Measurements from ENCODE around the gene RAP1A.
"Not testable (repeated sequence)": the region's sequence is repeated elsewhere in the genome, so short reads cannot be mapped to it uniquely, and the experiment has no call there.

The RAP1A gene

DNA sequence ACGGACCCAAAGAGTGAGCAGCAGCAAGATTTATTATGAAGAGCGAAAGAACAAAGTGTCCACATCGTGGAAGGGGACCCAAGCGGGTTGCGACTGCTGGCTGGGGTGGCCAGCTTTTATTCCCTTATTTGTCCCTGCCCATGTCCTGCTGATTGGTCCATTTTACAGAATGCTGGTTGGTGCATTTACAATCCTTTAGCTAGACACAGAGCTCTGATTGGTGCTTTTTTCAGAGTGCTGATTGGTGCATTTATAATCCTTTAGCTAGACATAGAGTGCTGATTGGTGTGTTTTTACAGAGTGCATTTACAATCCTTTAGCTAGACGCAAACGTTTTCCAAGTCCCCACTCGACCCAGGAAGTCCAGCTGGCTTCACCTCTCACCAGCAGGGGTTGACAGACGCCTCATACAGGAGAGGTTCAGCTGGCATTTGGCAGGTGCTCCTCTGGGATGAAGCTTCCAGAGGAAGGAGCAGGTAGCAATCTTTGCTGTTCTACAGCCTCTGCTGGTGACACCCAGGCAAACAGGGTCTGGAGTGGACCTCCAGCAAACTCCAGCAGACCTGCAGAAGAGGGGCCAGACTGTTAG lies 60.7 kb downstream of the RAP1A start:
- Mint-ChIP-seq H3K9me3 (peaks cover 16% of the 10 kb centered on the region), H3K4me1 (peaks cover 20% of the 10 kb centered on the region), H3K36me3 (peaks cover 48% of the 10 kb centered on the region)
- not testable (repeated sequence) for H3K27ac Mint-ChIP-seq; H3K27me3 Mint-ChIP-seq; DNase-seq (ENCODE audit: low spot score in 2 of 2); ATAC-seq (ENCODE audit: low read depth); H3K4me3 Mint-ChIP-seq

DNA sequence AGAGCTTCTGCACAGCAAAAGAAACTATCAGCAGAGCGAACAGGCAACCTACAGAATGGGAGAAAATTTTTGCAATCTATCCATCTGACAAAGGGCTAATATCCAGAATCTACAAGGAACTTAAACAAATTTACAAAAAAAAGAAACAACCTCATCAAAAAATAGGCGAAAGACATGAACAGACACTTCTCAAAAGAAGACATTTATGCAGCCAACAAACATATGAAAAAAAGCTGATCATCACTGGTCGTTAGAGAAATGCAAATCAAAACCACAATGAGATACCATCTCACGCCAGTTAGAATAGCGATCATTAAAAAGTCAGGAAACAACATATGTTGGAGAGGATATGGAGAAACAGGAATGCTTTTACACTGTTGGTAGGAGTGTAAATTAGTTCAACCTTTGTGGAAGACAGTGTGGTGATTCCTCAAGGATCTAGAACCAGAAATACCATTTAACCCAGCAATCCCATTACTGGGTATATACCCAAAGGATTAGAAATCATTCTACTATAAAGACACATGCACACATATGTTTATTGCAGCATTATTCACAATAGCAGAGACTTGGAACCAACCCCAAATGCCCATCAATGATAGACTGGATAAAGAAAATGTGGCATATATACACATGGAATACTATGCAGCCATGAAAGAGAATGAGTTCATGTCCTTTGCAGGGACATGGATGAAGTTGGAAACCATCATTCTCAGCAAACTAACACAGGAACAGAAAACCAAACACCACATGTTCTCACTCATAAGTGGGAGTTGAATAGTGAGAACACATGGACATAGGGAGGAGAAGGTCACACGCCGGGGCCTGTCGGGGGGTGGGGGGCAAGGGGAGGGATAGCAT lies 65.9 kb downstream of the RAP1A start:
- not testable (repeated sequence) for H3K27ac Mint-ChIP-seq

DNA sequence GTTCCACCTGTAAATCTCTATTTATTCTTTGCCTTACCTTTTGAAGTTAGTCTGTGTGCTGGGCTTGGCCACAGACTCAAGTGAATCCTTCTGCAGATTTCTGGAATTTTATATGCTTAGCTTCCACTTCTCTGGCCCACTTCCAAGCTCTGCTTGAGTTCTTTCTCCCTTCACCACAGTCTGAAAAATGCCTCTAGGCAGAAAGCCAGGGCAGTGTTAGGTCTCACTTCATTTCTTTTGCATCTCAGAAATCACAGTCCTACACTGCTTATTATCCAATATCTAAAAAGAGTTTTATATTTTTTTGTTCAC lies 70.7 kb downstream of the RAP1A start:
- Mint-ChIP-seq H3K36me3 (peaks cover 29% of the 10 kb centered on the region), H3K27ac (peak overlapping the region; percentile 72), H3K4me3 (no peak overlapping the region), H3K9me3 (peaks cover 5% of the 10 kb centered on the region), H3K4me1 (peaks cover 29% of the 10 kb centered on the region), H3K27me3 (no peaks in the 10 kb centered on the region)
- ATAC-seq (ENCODE audit: low read depth) = no peak
- no peak for DNase-seq (ENCODE audit: low spot score in 2 of 2)

More for the DNA sequence above, 65.9 kb downstream of the RAP1A start:
- H3K4me1 Mint-ChIP-seq = peaks cover 26% of the 10 kb centered on the region
- peaks cover 17% of the 10 kb centered on the region for H3K9me3 Mint-ChIP-seq
- not testable (repeated sequence) for DNase-seq (ENCODE audit: low spot score in 2 of 2); H3K27me3 Mint-ChIP-seq; H3K4me3 Mint-ChIP-seq; ATAC-seq (ENCODE audit: low read depth)
- H3K36me3 Mint-ChIP-seq = peaks cover 26% of the 10 kb centered on the region

DNA sequence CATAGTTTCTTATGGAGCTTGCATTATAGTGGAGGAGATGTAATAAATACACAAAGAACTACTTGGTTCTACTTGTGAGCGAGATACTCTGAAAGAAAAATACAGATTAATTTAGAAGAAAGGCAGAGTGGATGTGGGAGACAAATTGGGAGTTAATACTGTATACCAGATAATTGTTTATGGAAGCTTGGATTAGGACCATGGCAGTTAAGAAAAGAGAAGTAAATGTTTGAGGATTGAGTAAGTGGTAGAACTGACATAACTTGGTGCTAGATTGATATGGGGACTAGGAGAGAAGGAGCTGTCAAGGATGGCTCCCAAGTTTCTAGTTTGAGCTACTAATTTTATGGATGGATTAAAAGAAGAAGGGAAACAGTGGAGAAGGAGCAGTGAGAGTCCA lies 72.3 kb downstream of the RAP1A start:
- no peak for DNase-seq (ENCODE audit: low spot score in 2 of 2)
- H3K36me3 Mint-ChIP-seq = peaks cover 25% of the 10 kb centered on the region
- no peak for ATAC-seq (ENCODE audit: low read depth)
- H3K4me1 Mint-ChIP-seq = peaks cover 26% of the 10 kb centered on the region
- H3K27me3 Mint-ChIP-seq = no peaks in the 10 kb centered on the region
- peaks cover 5% of the 10 kb centered on the region for H3K9me3 Mint-ChIP-seq
- no peak overlapping the region for H3K4me3 Mint-ChIP-seq
- peak overlapping the region; percentile 62 for H3K27ac Mint-ChIP-seq

DNA sequence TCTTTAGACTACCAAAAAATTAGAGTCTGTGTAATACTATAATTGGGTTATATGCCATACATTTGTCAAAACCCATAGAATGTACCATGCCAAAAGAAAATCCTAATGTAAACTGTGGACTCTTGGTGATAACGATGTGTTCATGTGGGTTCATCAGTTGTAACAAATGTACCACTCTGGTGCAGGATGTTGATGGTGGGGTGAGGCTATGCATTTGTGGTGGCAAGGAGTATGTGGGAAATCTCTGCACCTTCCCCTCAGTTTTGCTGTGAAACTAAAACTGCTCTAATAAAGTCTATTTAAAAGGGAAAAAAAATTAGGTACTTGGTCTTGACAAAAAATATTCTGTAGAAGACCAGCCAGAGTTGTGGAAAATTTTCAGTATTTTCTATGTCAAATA lies 76.2 kb downstream of the RAP1A start:
- no peaks in the 10 kb centered on the region for H3K27me3 Mint-ChIP-seq
- peak overlapping the region; percentile 43 for H3K27ac Mint-ChIP-seq
- ATAC-seq (ENCODE audit: low read depth) = no peak
- H3K36me3 Mint-ChIP-seq = peaks cover 39% of the 10 kb centered on the region
- H3K4me3 Mint-ChIP-seq = no peak overlapping the region
- H3K4me1 Mint-ChIP-seq = peaks cover 25% of the 10 kb centered on the region
- H3K9me3 Mint-ChIP-seq = no peaks in the 10 kb centered on the region
- DNase-seq (ENCODE audit: low spot score in 2 of 2) = no peak

DNA sequence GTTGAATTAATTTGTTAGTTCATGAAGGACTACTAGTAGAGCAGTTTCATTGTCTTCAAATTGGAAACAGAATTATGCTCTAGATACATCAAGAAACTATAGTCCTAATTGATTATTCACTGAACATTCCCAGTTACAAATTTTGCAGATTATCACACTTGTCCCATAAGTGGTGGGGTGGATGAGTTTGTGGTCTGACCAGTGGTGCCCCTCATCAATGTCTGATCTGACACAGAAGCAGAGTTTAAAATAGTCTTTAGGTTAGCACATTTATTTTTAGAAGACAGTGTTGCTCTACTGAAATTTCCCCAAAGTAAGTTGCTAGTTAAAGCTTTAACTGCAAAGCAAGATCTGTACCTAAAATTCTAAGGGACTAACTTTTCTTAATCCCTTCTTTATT lies 76.7 kb downstream of the RAP1A start:
- Mint-ChIP-seq H3K36me3 (peaks cover 45% of the 10 kb centered on the region), H3K4me1 (peaks cover 25% of the 10 kb centered on the region), H3K27me3 (no peaks in the 10 kb centered on the region), H3K4me3 (no peak overlapping the region), H3K9me3 (no peaks in the 10 kb centered on the region), H3K27ac (peak overlapping the region; percentile 43)
- no peak for DNase-seq (ENCODE audit: low spot score in 2 of 2)
- no peak for ATAC-seq (ENCODE audit: low read depth)

DNA sequence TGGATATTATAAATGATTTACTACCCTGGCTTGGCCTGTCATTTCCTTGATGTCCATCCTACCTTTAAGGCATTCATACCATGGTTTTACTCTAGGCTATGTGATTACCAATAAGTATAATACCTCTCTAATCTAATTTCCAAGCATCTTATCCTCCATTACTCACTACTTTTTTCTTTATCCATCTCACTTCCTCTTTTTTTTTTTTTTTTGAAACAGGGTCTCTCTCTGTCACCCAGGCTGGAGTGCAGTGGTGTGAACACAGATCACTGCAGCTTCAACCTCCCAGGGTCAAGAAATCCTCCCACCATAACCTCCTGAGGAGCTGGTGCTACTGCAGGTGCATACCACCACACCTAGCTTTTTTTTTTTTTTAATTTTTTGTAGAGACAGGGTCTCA lies 79.7 kb downstream of the RAP1A start:
- no peak for DNase-seq (ENCODE audit: low spot score in 2 of 2)
- H3K4me3 Mint-ChIP-seq = no peak overlapping the region

DNA sequence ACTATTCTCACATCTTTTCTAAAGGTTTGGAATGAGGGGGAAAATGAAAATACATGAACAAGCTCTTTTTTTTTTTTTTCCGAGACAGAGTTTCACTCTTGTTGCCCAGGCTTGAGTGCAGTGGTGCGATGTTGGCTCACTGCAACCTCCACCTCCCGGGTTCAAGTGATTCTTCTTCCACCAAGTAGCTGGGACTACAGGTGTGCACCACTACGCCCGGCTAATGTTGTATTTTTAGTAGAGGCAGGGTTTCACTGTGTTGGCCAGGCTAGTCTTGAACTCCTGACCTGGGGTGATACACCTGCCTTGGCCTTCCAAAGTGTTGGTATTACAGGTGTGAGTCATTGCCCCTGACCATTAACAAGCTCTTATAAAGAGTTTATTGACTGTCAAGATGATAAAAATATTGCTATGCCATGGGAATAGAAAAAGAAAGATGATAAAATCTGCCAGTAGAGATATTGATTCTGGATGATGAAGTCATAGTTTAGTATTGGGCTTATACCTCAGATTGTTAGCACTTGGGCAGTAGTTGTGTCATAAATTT lies 83.0 kb downstream of the RAP1A start:
- H3K27ac Mint-ChIP-seq = no peak overlapping the region
- H3K4me1 Mint-ChIP-seq = peaks cover 12% of the 10 kb centered on the region
- H3K9me3 Mint-ChIP-seq = no peaks in the 10 kb centered on the region
- ATAC-seq (ENCODE audit: low read depth) = no peak
- H3K27me3 Mint-ChIP-seq = no peaks in the 10 kb centered on the region
- H3K36me3 Mint-ChIP-seq = peaks cover 41% of the 10 kb centered on the region
- no peak overlapping the region for H3K4me3 Mint-ChIP-seq
- DNase-seq (ENCODE audit: low spot score in 2 of 2) = no peak

More for the DNA sequence above, 79.7 kb downstream of the RAP1A start:
- H3K4me1 Mint-ChIP-seq = peaks cover 15% of the 10 kb centered on the region
- H3K27ac Mint-ChIP-seq = peak overlapping the region; percentile 82
- H3K36me3 Mint-ChIP-seq = peaks cover 42% of the 10 kb centered on the region
- ATAC-seq (ENCODE audit: low read depth) = peak; percentile 55
- no peaks in the 10 kb centered on the region for H3K27me3 Mint-ChIP-seq
- no peaks in the 10 kb centered on the region for H3K9me3 Mint-ChIP-seq

DNA sequence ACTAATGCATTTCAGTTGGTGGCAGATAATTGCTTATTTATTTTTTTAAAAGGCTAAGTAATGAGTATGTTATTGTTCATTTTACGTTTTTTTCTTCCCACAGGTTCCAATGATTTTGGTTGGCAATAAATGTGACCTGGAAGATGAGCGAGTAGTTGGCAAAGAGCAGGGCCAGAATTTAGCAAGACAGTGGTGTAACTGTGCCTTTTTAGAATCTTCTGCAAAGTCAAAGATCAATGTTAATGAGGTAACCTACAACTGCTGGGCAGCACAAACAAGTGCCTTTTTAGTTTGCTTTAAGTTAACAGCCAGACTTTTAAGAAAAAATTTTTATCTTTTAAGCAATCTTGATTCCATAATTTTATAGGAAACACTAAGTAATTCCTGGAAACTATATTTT lies 84.7 kb downstream of the RAP1A start:
- Mint-ChIP-seq H3K4me3 (no peak overlapping the region), H3K27me3 (no peaks in the 10 kb centered on the region), H3K4me1 (peaks cover 5% of the 10 kb centered on the region), H3K27ac (peak overlapping the region; percentile 47), H3K36me3 (peaks cover 38% of the 10 kb centered on the region), H3K9me3 (no peaks in the 10 kb centered on the region)
- no peak for ATAC-seq (ENCODE audit: low read depth)
- DNase-seq (ENCODE audit: low spot score in 2 of 2) = no peak

DNA sequence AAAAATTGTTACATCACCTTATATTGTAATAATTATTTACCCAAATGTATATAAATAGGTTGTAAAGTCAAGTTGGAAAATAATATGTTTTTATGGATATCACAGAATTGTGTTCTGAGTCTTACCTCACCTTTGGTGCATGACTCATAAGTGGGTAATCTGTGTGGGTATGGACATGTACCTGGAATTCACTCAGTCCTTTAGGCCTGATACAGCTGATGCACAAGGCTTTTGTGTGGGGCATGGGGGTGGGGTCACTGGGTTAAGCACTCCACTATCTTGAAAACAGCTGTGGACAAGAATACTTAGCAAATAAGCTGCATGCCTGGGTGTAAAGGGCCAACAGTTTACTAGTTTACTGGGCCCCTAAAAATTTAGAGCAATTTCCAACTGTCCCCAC lies 85.2 kb downstream of the RAP1A start:
- H3K36me3 Mint-ChIP-seq = peaks cover 39% of the 10 kb centered on the region
- DNase-seq (ENCODE audit: low spot score in 2 of 2) (no peak), ATAC-seq (ENCODE audit: low read depth) (no peak)

DNA sequence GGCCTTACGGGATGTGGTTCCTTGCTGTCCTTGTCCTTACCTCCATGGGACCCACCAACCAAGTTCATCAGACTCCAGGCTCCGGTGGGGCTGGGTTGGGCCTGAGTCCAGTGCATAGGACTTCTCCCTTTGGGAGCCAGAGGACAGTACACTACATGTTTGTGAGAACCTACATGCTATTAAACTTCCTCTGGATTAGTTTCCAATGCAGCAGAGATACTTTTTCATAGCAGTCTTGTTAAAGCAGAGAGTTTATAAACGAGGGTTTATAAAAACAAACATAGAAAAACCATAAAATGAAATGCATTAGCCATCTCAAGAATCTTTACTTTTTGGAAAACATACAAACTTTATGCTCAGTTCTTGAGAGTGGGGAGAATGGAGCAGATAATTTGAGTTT lies 86.3 kb downstream of the RAP1A start:
- Mint-ChIP-seq H3K27me3 (no peaks in the 10 kb centered on the region), H3K27ac (peak overlapping the region; percentile 42), H3K4me3 (no peak overlapping the region), H3K36me3 (peaks cover 28% of the 10 kb centered on the region), H3K9me3 (no peaks in the 10 kb centered on the region), H3K4me1 (no peaks in the 10 kb centered on the region)
- no peak for DNase-seq (ENCODE audit: low spot score in 2 of 2)
- ATAC-seq (ENCODE audit: low read depth) = no peak

More for the DNA sequence above, 85.2 kb downstream of the RAP1A start:
- no peaks in the 10 kb centered on the region for H3K27me3 Mint-ChIP-seq
- H3K9me3 Mint-ChIP-seq = no peaks in the 10 kb centered on the region
- H3K4me3 Mint-ChIP-seq = no peak overlapping the region
- peak overlapping the region; percentile 31 for H3K27ac Mint-ChIP-seq
- peaks cover 2% of the 10 kb centered on the region for H3K4me1 Mint-ChIP-seq

DNA sequence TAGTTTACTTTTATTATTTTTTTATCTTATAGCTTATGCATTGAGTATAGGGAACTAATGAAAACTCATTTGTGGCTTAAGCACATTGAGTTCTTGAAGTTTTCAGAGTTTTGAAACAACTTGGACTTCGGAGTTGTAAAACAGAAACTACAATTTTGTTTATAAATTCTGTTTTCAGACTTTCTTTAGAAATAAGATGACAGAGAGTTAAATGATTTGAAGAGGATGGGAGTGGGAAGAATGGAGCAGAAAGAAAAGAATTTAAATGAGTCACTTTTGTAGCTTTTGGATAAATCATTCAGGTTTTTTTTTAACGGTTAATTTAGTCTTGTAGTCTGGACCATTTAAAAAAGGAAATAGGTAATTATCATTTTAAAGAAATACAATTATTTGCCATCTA lies 87.3 kb downstream of the RAP1A start:
- no peaks in the 10 kb centered on the region for H3K9me3 Mint-ChIP-seq
- DNase-seq (ENCODE audit: low spot score in 2 of 2) (no peak), ATAC-seq (ENCODE audit: low read depth) (no peak)
- H3K27ac Mint-ChIP-seq = peak overlapping the region; percentile 82
- no peaks in the 10 kb centered on the region for H3K27me3 Mint-ChIP-seq
- H3K36me3 Mint-ChIP-seq = peaks cover 20% of the 10 kb centered on the region
- H3K4me1 Mint-ChIP-seq = no peaks in the 10 kb centered on the region
- no peak overlapping the region for H3K4me3 Mint-ChIP-seq

DNA sequence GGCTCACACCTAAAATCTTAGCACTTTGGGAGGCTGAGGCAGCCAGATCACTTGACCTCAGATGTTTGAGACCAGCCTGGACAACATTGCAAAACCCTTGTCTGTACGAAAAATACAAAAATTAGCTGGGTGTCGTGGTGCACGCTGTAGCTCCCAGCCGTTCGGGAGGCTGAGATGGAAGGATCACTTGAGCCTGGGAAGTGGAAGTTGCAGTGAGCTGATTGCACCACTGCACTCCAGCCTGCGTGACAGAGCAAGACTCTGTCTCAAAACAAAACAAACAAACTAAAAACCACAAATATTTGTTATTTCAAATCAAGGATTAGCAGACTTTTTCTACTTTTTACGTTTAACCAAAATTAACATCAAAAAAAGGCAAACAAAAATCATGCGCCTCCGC lies 88.3 kb downstream of the RAP1A start:
- Mint-ChIP-seq H3K27me3 (no peaks in the 10 kb centered on the region), H3K4me3 (no peak overlapping the region), H3K4me1 (no peaks in the 10 kb centered on the region), H3K36me3 (peaks cover 17% of the 10 kb centered on the region), H3K27ac (no peak overlapping the region), H3K9me3 (no peaks in the 10 kb centered on the region)
- DNase-seq (ENCODE audit: low spot score in 2 of 2) (no peak), ATAC-seq (ENCODE audit: low read depth) (no peak)

DNA sequence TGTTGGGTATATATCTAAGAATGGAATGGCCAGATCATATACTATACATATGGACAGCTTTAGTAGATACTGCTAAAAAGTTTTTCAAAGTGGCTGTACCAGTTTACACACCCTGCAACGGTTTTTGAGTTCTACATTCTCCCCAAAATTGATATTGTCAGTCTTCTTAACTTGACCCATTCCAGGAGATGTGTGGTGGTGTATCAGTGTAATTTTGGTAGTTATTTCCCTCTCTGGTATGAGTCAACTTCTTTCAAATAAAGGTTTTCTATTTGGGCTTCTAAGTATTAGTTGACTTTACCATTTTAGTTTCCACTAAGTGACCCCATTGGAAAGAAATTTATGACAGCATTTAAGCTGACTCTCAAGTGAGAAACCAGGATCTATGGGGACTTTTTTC lies 90.4 kb downstream of the RAP1A start:
- H3K27me3 Mint-ChIP-seq = no peaks in the 10 kb centered on the region
- no peak for ATAC-seq (ENCODE audit: low read depth)

More for the DNA sequence above, 90.4 kb downstream of the RAP1A start:
- Mint-ChIP-seq H3K9me3 (no peaks in the 10 kb centered on the region), H3K4me3 (no peak overlapping the region), H3K36me3 (peaks cover 10% of the 10 kb centered on the region), H3K27ac (peak overlapping the region; percentile 85), H3K4me1 (no peaks in the 10 kb centered on the region)
- DNase-seq (ENCODE audit: low spot score in 2 of 2) = no peak
